D721Med (cell line): ENCODE measurements around the gene ARTN.

Experiments
- DNase-seq: peaks from one replicate; pipeline ENCODE4 v3.0.0; 2011; ENCODE audit warnings: low spot score; ENCODE audit not compliant: insufficient read length
- FAIRE-seq: peaks from 2 replicates; lab custom pipeline; 2011; peaks lifted over from hg19 to GRCh38; lab: Jason Lieb, UNC
- TF ChIP-seq, protein P1 (sequence below): IDR thresholded peaks from 2 replicates; pipeline ENCODE4 v1.5.1; 2012; ENCODE audit warnings: mild to moderate bottlenecking, control low read depth; ENCODE audit not compliant: insufficient read depth; ENCODE audit errors: missing control alignments

Gene ARTN, protein sequence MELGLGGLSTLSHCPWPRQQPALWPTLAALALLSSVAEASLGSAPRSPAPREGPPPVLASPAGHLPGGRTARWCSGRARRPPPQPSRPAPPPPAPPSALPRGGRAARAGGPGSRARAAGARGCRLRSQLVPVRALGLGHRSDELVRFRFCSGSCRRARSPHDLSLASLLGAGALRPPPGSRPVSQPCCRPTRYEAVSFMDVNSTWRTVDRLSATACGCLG

DNA sequence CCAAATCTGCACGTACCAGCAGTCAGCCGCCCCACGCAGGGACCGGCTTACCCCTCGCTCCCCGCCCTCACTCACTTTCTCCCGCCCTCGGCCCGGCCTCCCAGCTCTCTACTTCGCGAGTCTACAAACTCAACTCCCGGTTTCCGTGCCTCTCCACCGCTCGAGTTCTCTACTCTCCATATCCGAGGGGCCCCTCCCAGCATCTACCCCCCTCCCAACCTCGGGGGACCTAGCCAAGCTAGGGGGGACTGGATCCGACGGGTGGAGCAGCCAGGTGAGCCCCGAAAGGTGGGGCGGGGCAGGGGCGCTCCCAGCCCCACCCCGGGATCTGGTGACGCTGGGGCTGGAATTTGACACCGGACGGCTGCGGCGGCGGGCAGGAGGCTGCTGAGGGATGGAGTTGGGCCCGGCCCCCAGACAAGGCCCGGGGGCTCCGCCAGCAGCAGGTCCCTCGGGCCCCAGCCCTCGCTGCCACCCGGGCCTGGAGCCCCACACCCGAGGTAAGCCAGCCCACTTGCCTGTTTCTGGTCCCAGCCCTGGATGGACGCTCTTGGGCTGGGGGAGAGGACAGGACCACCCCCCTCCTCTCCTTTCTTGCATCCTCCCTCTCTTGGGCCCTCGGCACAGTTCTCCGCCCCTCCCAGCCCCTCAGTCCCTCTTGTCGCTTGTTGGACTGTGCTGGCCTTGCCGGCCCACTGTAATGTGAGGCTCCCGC is at the start of gene ARTN:
Gene ARTN, plus strand, starts transcription at position 416 of the 715 bp plus-strand sequence. CDS start 1,856 bp downstream, outside the sequence.
- FAIRE-seq: no peak
- DNase-seq: no peak

DNA sequence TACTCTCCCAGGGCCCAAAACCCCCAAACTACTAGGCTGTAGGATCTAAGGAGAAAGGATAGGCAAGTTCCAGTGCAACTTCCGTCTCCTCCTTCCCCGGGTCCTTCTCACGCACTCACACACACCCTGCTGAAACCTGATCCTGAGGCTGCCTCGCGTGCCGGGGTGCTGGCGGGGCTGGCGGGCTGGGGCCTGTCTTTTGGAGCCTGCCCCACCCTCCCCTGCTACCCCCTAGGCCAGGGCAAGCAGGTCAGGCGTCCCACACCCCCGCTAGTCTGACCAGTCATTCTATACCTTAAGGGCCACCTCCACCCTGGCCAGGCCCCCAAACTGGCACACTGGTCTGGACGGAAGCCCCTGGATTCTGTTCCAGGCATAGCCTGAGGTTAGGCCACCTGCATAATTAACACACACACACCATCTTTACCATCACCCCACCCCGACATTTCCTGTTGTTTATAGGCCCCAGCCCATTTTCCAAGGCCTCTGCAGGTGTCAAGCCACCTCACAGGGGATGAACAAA is 48.3 kb upstream of the ARTN start:
- TF ChIP-seq, protein P1, sequence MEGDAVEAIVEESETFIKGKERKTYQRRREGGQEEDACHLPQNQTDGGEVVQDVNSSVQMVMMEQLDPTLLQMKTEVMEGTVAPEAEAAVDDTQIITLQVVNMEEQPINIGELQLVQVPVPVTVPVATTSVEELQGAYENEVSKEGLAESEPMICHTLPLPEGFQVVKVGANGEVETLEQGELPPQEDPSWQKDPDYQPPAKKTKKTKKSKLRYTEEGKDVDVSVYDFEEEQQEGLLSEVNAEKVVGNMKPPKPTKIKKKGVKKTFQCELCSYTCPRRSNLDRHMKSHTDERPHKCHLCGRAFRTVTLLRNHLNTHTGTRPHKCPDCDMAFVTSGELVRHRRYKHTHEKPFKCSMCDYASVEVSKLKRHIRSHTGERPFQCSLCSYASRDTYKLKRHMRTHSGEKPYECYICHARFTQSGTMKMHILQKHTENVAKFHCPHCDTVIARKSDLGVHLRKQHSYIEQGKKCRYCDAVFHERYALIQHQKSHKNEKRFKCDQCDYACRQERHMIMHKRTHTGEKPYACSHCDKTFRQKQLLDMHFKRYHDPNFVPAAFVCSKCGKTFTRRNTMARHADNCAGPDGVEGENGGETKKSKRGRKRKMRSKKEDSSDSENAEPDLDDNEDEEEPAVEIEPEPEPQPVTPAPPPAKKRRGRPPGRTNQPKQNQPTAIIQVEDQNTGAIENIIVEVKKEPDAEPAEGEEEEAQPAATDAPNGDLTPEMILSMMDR: no peak
- no peak for FAIRE-seq
- DNase-seq: no peak

More for the DNA sequence above, at the start of gene ARTN:
- TF ChIP-seq, protein P1: no peak

DNA sequence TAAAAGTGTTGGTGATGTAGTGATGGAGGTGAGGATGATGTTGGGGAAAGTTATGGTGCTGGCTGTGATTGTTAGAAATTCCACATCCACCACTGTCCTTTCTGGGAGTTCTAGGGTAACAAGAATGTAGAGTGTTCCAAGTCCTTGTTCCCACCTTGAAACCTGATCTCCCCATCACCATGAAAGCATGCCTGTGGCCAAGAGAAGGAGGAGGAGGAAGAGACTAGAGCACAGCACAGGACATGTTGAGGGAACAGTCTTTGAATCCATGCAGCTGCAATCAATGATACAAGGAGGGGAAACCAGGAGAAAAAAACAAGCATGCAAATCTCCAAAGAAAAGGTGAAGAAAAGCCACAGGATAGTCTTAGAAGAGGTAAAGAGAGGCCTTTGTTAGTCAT is 45.9 kb upstream of the ARTN start:
- FAIRE-seq (no peak), DNase-seq (no peak)
- TF ChIP-seq, protein P1: no peak

DNA sequence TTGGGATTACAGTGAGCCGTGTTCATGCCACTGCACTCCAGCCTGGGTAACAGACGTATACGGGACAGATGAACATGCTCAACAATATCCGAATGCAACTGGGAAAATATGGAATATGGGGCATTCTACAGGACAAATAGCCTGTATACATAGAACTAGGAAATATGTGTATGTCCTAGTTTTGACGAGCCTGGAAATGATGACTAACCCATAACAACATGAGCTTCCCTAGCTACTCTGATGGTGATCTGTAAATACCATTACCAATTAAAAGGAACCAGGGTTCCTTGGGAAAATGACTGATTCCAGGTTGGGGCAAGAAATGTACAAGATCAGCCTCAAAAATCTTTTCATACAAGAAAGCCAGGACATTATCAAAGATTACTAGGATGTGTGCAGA is 42.8 kb upstream of the ARTN start:
- TF ChIP-seq, protein P1: no peak
- no peak for DNase-seq
- FAIRE-seq: no peak

DNA sequence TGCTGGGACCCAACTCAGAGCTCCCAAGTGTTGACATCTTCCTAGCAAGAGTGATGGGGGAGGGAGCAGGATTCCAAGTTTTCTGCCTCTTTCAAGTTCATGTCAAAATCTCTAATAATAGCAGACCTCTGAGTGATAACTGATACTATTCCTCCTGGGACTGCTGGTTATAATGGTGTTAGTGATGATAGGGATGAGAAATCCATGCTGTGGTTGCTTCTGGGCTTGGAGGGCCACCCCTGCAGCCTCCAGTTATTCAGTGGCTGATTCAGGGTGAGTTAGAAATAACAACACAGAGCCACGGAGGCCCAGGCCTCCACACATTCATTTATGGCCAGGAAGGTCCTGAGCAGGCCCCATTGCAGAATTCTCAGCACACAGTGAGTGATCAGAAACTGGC is 40.6 kb upstream of the ARTN start:
- FAIRE-seq (no peak), DNase-seq (no peak)
- TF ChIP-seq, protein P1: no peak

DNA sequence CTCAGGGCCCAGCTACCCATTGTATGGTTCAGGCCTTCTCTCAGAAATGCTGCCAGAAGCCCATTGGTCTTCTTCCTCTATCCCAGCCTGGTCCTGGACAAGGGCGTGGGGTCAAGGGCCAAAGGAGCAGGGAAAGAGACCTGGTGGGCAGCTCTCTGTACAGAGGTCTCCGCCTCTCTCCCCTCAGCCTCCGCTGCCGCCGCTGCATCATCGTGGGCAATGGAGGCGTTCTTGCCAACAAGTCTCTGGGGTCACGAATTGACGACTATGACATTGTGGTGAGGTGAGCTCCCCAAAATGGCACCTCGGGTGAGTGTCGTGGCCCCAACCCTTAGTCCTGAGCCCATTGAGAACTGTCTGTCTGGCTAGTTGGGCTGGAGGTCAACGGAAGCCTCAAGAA is 34.6 kb upstream of the ARTN start:
- TF ChIP-seq, protein P1: no peak
- DNase-seq: no peak
- FAIRE-seq: no peak

DNA sequence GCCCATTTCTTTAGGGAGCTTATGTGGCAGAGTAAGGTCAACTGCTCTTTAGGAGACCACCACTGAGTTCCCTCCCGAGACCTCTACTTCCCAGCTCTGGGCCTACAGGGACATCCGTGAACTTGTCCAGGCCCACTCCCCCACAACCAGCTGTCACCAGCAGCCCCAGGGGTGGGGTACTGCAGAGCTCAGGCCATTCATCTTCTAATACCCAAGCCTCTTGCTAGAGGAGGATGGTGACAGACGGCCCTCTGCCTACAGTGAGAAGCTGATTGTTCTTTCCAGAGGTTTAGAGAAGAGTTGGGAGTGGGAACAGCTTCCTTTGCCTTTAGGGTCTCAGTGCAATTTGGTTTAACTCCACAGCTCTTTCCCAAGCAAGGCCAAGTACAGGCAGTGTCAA is 33.2 kb upstream of the ARTN start:
- FAIRE-seq (no peak), DNase-seq (no peak)
- TF ChIP-seq, protein P1: no peak
